ENCODE data around the gene ABHD1. TPM values are rescaled to one million over a fixed set of nuclear protein-coding genes. Genes with fewer than 3 reads are reported as not detected.
"Not testable (repeated sequence)": the region's sequence is repeated elsewhere in the genome, so short reads cannot be mapped to it uniquely, and the experiment has no call there.

Gene ABHD1
- total RNA-seq = 3.6 TPM

- DNase-seq (ENCODE audit: low spot score) (peak; percentile 81), ATAC-seq (peak; percentile 85)
- intact Hi-C loops (cut with DNase I) = no loop called here
Measured at GRCh38 chr2:27123302-27124150, at the start of gene ABHD1. Gene ABHD1 (plus strand): TSS chr2:27123815. CDS start chr2:27123949, 134 bp downstream.

GRCh38 chr2:27074738-27075565 lies 48.7 kb upstream of the ABHD1 start:
- ATAC-seq (no peak), DNase-seq (ENCODE audit: low spot score) (peak; percentile 77)
- intact Hi-C loops (cut with DNase I) = no loop called here

- ATAC-seq; DNase-seq (ENCODE audit: low spot score); intact Hi-C loops (cut with DNase I): not testable (repeated sequence)
Measured at GRCh38 chr2:27075566-27075871, 48.1 kb upstream of the ABHD1 start.

GRCh38 chr2:27076323-27076722 lies 47.3 kb upstream of the ABHD1 start:
- intact Hi-C loops (cut with DNase I) = no loop called here
- ATAC-seq = no peak
- DNase-seq (ENCODE audit: low spot score) = no peak

- intact Hi-C loops (cut with DNase I) = no loop called here
- DNase-seq (ENCODE audit: low spot score) = no peak
- ATAC-seq = no peak
Measured at GRCh38 chr2:27077231-27077630, 46.4 kb upstream of the ABHD1 start.

GRCh38 chr2:27078267-27079194 lies 45.1 kb upstream of the ABHD1 start, which contains the start of gene EMILIN1:
Gene EMILIN1 (plus strand): TSS chr2:27078615. CDS start chr2:27079066, 451 bp downstream.
- peak; percentile 92 for ATAC-seq
- intact Hi-C loops (cut with DNase I) = no loop called here
- DNase-seq (ENCODE audit: low spot score) = peak; percentile 92

GRCh38 chr2:27079233-27080139 lies 44.1 kb upstream of the ABHD1 start:
- intact Hi-C loops (cut with DNase I) = no loop called here
- no peak for ATAC-seq
- DNase-seq (ENCODE audit: low spot score) = no peak

- intact Hi-C loops (cut with DNase I) = no loop called here
- ATAC-seq = no peak
- DNase-seq (ENCODE audit: low spot score) = no peak
Measured at GRCh38 chr2:27080140-27080469, 43.5 kb upstream of the ABHD1 start.

GRCh38 chr2:27080603-27080936 lies 43.0 kb upstream of the ABHD1 start:
- intact Hi-C loops (cut with DNase I) = no loop called here
- no peak for DNase-seq (ENCODE audit: low spot score)

GRCh38 chr2:27081984-27082772 lies 41.4 kb upstream of the ABHD1 start:
- no peak for DNase-seq (ENCODE audit: low spot score)
- intact Hi-C loops (cut with DNase I) = no loop called here
- no peak for ATAC-seq

More at GRCh38 chr2:27080603-27080936, 43.0 kb upstream of the ABHD1 start:
- ATAC-seq = no peak

GRCh38 chr2:27082773-27083409 lies 40.7 kb upstream of the ABHD1 start:
- no peak for ATAC-seq
- DNase-seq (ENCODE audit: low spot score) = no peak
- intact Hi-C loops (cut with DNase I) = no loop called here

GRCh38 chr2:27083410-27084296 lies 40.0 kb upstream of the ABHD1 start:
- ATAC-seq (no peak), DNase-seq (ENCODE audit: low spot score) (no peak)
- intact Hi-C loops (cut with DNase I) = no loop called here

- intact Hi-C loops (cut with DNase I) = no loop called here
- no peak for DNase-seq (ENCODE audit: low spot score)
- ATAC-seq = no peak
Measured at GRCh38 chr2:27084297-27085061, 39.1 kb upstream of the ABHD1 start.

GRCh38 chr2:27085062-27085672 lies 38.4 kb upstream of the ABHD1 start:
- no peak for DNase-seq (ENCODE audit: low spot score)
- no peak for ATAC-seq
- intact Hi-C loops (cut with DNase I) = no loop called here

- ATAC-seq (peak; percentile 72), DNase-seq (ENCODE audit: low spot score) (peak; percentile 88)
- intact Hi-C loops (cut with DNase I) = no loop called here
Measured at GRCh38 chr2:27085673-27086089, 37.9 kb upstream of the ABHD1 start.
